ENCODE measurements around the gene PRKCE.
"Not testable (repeated sequence)": the region's sequence is repeated elsewhere in the genome, so short reads cannot be mapped to it uniquely, and the experiment has no call there.

- TF ChIP-seq CTCF (conservative IDR thresholded peaks at IDR 0.05; ENCODE audit: low read depth, low read length); EZH2 (IDR thresholded peaks at IDR 0.05; ENCODE audit: borderline replicate concordance, low read depth, low read length, poor library complexity, severe bottlenecking): not testable (repeated sequence)
Measured at GRCh38 chr2:45695480-45696007, 44.1 kb downstream of the PRKCE start.
